Measurements from ENCODE around the gene TREML4.

The TREML4 gene

GRCh38 chr6:41255638-41256246 lies 27.6 kb downstream of the TREML4 start:
- no peak for DNase-seq (ENCODE audit: low read depth)

- no peak for DNase-seq (ENCODE audit: low read depth)
Observed at GRCh38 chr6:41256383-41256782, 28.2 kb downstream of the TREML4 start.

DNA sequence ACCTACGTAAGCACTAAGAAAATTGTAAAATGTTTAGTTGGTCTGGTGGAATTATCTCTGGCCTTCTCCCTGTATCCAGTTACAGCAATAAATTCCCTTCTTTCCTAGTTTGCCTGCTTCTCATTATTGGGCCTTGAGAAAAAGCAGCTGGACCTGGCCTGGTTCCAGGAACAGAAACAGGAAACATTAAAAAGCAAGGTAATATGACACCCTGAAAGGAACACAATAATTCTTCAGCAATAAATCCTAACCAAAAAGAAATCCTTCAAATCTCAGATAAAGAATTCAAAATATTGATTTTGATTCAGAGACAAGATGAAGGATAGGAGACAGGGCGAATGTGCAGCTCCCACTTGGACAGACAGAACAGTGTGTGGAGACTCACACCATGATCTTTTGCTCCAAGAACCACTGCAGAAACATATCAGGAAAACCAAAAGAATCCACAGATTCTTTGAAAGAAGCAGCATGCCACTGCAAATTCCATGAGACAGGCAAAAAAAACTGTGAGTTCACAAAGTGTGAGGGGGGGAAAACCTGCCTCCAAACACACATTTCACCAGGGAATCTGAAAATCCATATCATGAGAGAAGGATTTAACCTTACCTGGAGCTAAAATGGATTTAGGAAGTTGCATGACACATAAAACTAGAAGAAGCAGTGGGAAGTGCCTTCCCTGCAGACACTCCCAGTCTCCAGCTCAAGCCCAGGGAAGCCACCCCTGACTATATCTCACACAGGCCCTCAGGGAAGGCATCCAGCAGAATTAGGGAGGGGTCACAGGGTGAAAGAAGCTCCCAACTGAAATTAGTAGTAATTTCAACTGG lies 29.4 kb downstream of the TREML4 start:
- DNase-seq (ENCODE audit: low read depth): no peak

GRCh38 chr6:41258196-41258493 lies 30.0 kb downstream of the TREML4 start:
- no peak for DNase-seq (ENCODE audit: low read depth)

DNA sequence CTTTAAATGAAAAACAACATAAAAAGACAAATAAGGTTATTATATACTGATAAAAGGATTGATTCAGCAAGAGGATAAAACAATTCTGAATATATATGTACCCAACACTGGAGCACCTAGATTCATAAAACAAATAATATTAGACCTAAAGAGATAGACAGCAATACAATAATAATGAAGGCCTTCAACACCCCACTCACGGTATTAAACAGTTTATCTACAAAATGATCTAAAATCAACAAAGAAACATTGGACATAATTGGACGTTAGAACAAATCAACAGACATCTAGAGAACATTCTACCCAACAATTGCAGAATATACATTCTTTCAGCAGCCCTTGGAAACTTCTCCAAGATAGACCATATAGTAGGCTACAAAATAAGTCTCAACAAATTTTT lies 34.3 kb downstream of the TREML4 start:
- DNase-seq (ENCODE audit: low read depth): no peak

GRCh38 chr6:41263267-41263666 lies 35.1 kb downstream of the TREML4 start:
- no peak for DNase-seq (ENCODE audit: low read depth)

GRCh38 chr6:41266541-41266940 lies 38.4 kb downstream of the TREML4 start:
- DNase-seq (ENCODE audit: low read depth): no peak

DNA sequence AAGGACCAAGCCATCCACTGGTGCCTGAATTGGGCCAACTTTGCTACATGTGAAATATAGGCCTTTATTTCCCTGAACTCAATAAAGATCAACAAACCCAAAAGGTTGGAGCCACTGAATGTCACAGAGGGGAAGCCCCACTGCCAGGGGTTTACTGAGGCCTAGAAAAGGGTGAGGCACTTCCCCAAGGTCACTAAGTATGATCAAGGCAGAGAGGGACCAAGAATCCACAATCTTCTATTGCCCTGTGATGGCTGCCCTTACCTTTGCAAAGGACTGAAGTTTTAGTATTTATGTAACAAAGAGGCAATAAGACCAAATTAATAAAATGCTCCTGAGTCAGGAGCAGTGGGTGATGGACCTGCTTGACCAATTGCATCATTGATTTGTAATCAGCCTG lies 40.3 kb downstream of the TREML4 start:
- DNase-seq (ENCODE audit: low read depth): no peak

DNA sequence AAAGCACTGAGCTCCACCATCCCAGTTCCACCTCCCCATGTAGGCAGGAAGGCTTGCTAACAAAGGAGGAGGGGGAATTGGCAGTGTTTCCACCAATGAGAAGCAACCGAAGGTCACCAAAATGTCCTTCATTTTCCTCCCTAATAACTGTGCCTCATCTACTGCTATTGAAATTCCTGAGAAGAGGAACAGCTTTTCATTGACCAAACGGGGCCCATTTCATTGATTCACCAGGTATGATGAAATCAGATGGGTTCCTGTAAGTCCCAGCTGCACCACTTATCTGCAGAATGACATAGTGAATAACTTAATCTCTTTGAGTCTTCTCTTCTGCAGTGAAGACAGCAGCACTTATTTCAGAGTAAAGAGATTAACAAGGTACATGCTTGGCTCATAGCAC lies 41.0 kb downstream of the TREML4 start:
- DNase-seq (ENCODE audit: low read depth): no peak

GRCh38 chr6:41269716-41270115 lies 41.6 kb downstream of the TREML4 start:
- no peak for DNase-seq (ENCODE audit: low read depth)

DNA sequence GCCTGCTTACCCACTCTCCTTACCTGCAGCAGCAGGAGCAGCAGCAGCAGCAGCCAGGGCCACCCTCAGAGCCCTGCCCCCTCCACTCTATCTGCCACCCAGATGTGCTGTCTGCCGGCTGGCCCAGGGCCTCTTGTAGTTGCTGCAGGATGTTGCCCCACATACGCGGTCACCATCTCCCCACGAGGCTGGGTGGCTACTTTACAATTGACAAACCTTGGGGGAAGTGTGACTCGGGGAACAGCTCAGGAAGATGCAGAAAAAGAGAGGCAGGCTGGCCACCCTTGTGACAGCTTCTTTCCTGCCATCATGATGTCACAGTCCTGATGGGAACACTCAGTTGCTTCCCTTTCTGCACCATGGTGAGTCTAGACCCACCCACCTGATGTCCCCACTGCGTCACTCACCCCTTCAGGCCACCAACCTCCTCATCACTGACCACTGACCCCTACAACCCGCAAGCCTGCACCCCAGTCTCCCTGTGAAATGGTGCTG lies 43.8 kb downstream of the TREML4 start:
- no peak for DNase-seq (ENCODE audit: low read depth)

DNA sequence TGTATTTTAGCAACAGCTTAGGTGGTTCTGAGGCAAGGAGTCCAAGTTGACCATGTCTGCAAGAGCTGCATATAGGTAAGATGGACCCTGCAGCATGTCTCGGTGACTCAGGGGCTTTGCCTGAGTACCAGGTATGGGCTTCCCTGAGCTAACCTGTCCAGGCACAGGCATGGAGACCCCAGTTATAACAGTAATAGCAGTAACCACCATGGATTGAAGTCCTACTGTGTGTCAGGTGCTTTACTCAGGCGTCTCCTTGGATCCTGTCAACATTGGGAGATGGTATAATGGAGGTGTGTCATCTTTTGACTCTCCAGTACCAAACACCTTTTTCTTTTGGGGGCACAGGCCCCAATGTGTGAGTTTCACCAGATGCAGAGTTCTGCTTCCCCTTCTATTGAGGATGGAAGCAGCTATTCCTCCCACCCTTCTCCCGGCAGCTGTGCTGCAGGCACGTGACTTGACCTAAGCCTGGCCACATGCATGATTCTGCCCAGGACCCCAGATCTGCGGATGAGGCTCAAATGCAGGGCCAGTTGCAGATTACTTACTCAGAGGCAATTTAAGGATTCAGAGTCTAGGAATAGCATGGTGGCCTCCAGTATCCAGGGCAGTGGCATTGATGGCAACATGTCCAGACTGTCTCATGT lies 44.6 kb downstream of the TREML4 start:
- DNase-seq (ENCODE audit: low read depth): no peak

DNA sequence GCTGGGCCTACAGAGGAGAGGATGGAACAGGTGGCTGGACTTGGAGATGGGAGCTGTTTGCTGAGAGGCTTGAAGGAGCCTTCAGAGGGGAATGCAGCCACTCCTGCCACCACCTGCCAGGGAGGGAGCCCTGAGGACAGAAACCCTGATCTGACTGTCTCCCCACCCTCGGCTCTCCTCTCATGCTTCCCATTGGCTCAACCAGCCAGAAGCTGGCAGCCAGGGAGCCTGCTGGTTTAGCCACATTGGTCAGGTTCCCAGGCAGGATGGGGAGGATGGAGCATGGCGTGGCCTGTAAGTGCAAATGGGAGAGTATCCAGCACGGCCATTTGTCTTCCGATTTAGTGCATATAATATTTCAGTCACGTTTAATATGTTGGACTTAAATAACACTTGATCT lies 45.6 kb downstream of the TREML4 start:
- DNase-seq (ENCODE audit: low read depth): no peak

DNA sequence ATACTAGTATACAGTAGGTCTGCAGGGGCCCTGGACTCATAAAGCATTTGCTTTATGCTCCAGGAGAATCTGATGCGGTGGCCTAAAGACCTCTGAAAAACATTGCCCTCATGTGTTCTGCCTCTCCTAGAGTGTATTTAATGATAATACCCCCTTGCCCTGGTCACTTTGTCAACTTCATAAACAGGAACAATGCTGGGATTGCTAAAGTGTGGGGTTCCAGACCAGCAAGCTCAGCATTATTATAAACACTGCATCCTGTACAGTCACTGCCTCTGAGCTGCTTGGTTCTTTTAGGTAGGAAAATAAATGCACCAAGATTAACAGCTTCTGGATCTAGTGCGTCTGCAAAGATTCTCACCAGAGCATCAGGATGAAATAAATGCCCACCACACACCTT lies 46.1 kb downstream of the TREML4 start:
- DNase-seq (ENCODE audit: low read depth): no peak

GRCh38 chr6:41275489-41275888 lies 47.3 kb downstream of the TREML4 start:
- DNase-seq (ENCODE audit: low read depth): no peak

GRCh38 chr6:41277605-41278004 lies 49.5 kb downstream of the TREML4 start:
- DNase-seq (ENCODE audit: low read depth): no peak

DNA sequence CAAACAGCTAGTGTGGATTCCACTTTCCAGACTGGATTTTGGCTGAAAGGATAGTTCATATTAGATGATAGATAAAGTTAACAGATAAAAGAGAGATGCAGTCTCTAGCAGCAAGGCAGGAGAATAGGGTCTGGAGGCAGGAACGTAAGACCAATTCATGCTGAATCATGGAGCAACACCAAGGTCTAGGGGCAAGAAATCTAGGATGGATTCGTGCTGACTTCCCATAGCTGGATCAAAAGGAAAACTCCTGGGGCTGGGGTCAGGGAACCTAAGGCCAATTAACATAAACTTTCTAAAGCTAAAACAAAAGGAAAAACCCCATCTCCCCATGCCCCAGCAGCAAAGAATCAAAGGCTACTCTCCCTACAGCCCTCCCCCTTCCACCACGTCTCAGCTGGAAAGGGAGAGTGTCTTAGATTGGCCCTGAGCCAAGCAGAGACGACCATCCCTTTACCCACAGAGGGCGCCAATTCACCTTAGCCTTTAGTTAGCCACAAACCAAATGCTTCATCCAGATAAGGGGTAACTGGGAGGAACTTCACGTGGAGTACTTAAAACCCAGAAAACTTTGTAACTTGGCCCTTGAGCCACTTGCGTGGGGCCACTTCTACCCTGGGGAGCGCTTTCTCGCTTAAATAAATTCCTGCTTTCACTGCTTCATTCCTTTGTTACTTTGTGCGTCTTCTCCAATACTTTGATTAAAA lies 50.7 kb downstream of the TREML4 start:
- DNase-seq (ENCODE audit: low read depth): peak; percentile 49

- no peak for DNase-seq (ENCODE audit: low read depth)
Observed at GRCh38 chr6:41280381-41281057, 52.4 kb downstream of the TREML4 start.

- DNase-seq (ENCODE audit: low read depth): no peak
Observed at GRCh38 chr6:41283600-41283999, 55.5 kb downstream of the TREML4 start.

DNA sequence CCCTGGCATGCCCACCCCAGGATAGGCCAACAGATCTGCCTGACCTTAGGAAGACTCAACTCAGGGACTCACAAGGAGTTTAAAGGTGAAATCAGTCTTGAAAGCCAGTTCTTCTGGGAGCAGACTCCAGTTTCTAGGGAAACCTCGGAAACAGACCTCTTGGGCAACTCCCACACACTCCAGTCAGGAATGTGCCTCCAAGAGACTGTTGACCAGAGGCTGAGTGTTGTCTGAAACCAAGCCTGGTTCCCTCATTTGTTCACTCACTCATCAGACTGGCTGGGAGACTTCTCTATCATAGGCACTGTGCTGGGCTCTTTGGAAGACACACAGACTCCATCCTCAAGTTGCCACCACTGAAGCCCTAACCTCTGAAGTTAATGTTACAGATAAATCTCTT lies 56.6 kb downstream of the TREML4 start:
- no peak for DNase-seq (ENCODE audit: low read depth)

DNA sequence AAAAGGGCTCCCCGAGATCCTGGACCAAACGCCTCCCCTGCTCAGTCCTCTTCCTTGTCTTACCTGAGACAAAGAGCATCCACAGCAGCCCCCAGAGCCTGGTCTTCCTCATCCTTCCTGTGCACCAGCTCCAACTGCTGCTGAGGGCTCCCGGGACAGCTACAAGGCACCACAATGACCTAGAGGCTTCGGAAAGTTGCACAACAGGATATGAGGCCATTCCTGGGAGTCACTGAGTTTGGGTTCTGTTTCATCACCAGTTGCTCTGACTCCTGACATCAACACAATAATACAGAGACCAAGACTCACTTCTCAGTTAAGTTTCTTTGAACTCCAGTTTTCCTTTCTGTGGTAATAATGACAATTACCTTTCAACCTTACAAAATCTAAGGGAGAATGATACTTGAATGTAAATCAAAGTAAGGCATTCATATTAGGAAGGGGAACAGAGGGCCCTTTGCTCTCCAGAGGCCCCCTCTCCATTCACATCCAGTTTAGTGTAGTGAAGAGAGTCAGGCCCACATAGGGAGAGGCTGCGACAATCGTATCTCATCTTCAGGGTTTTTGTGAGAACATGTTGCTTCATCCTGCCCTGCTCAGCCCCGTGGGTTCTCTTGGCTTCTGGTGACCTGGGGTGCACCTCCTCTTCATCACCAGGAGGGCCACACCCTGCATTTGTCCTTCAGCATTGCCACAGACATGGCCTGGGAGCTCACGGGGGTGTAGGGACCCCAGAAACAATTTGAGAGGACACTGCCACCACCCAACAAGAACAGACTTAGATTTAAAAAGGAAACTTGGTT lies 58.6 kb downstream of the TREML4 start, which contains the start of gene TREM1:
Gene TREM1, minus strand, starts transcription at position 139 of the 803 bp plus-strand sequence. Its CDS starts 27 bp downstream, at position 112.
- no peak for DNase-seq (ENCODE audit: low read depth)

All from activated gamma-delta T cell treated with anti-CD3 and anti-CD28 coated beads, Interleukin-2, amount 50 U/mL, for 16 hours (primary cell).